PC-3 (cell line): ENCODE data around the gene RAB37. TPM values are rescaled to one million over a fixed set of nuclear protein-coding genes. Genes with fewer than 3 reads are reported as not detected.

Experiments used
- ATAC-seq: fragments of 200-7000 bp; cut with Tn5 transposase; 2 replicates; pipeline ENCODE4 v1.9.1; 2020; ENCODE audit warnings: mild to moderate bottlenecking, moderate library complexity
- BruUV-seq: library from RNA; stranded (reverse); fragments of 400-500 nt; replicated peaks from 2 replicates; lab custom pipeline; 2021; lab: Mats Ljungman, UMichigan
- CTCF ChIA-PET: fragments of 300-600 bp; sonication (Branson Sonifier 250); formaldehyde crosslinking; loops from one replicate; lab custom pipeline; 2022; ENCODE audit warnings: antibody characterized with exemption; lab: Charles Lee
- POLR2A ChIA-PET: fragments of 300-600 bp; sonication (Branson Sonifier 250); formaldehyde crosslinking; loops from one replicate; lab custom pipeline; 2022; ENCODE audit warnings: antibody characterized with exemption; ENCODE audit not compliant: unreplicated experiment; lab: Charles Lee
- DNase-seq: peaks from one replicate; pipeline ENCODE4 v3.0.0-alpha.2; 2015
- H2AFZ ChIP-seq: fragments of 300-600 bp; sonication (generic); 2 replicates; pipeline ENCODE4 v1.6.0; 2016; ENCODE audit warnings: antibody characterized with exemption, low read length
- H3F3A ChIP-seq: fragments of 300-600 bp; sonication (generic); one replicate; pipeline ENCODE4 v1.6.0; 2017; ENCODE audit warnings: antibody characterized with exemption, low read length, control low read depth, mild to moderate bottlenecking; ENCODE audit not compliant: unreplicated experiment
- H3K27ac ChIP-seq: fragments of 300-600 bp; sonication (generic); 2 replicates; pipeline ENCODE4 v1.5.1; 2016; ENCODE audit warnings: mild to moderate bottlenecking, low read length
- H3K27me3 ChIP-seq: fragments of 300-600 bp; sonication (generic); 2 replicates; pipeline ENCODE4 v1.6.1; 2016; ENCODE audit warnings: low read length, mixed read lengths
- H3K36me3 ChIP-seq: fragments of 300-600 bp; sonication (generic); 2 replicates; pipeline ENCODE4 v1.6.1; 2016; ENCODE audit warnings: low read depth, mixed run types, low read length, mixed read lengths
- H3K4me1 ChIP-seq: fragments of 300-600 bp; sonication (generic); 2 replicates; pipeline ENCODE4 v1.5.1; 2016; ENCODE audit warnings: low read length; ENCODE audit not compliant: insufficient read depth
- H3K4me2 ChIP-seq: fragments of 300-600 bp; sonication (generic); 2 replicates; pipeline ENCODE4 v1.6.0; 2016; ENCODE audit warnings: low read length
- H3K4me3 ChIP-seq: fragments of 300-600 bp; sonication (generic); 2 replicates; pipeline ENCODE4 v1.5.1; 2016; ENCODE audit warnings: mild to moderate bottlenecking, low read length, mixed read lengths
- H3K79me2 ChIP-seq: fragments of 300-600 bp; sonication (generic); 2 replicates; pipeline ENCODE4 v1.6.1; 2017; ENCODE audit warnings: low read length, mixed read lengths
- H3K9ac ChIP-seq: fragments of 300-600 bp; sonication (generic); 2 replicates; pipeline ENCODE4 v1.6.0; 2016; ENCODE audit warnings: mild to moderate bottlenecking, low read length
- H3K9me2 ChIP-seq: fragments of 300-600 bp; sonication (generic); replicated peaks from 2 replicates; pipeline ENCODE4 v1.6.1; 2016; ENCODE audit warnings: mixed run types, low read length, mixed read lengths
- H3K9me3 ChIP-seq: fragments of 300-600 bp; sonication (generic); 2 replicates; pipeline ENCODE4 v1.6.1; 2016; ENCODE audit warnings: low read length, mixed read lengths
- H4K20me1 ChIP-seq: fragments of 300-600 bp; sonication (generic); 2 replicates; pipeline ENCODE4 v1.6.1; 2016; ENCODE audit warnings: low read length, mixed read lengths
- EZH2 ChIP-seq: fragments of 300-600 bp; sonication (generic); IDR thresholded peaks from one replicate; pipeline ENCODE4 v1.6.1; 2017; ENCODE audit warnings: antibody characterized with exemption, mild to moderate bottlenecking, low read length; ENCODE audit not compliant: unreplicated experiment
- EZH2phosphoT487 ChIP-seq: fragments of 300-600 bp; sonication (generic); IDR thresholded peaks from 2 replicates; pipeline ENCODE4 v1.6.1; 2018; ENCODE audit warnings: mild to moderate bottlenecking, antibody characterized with exemption, low read length, borderline replicate concordance
- intact Hi-C: fragments of 100-400 bp; cut with micrococcal nuclease; formaldehyde crosslinking; loops from 2 replicates; pipeline ENCODE4 v1.9.0; 2023
- total RNA-seq: library from RNA; depleted of rRNA; stranded (reverse); fragments of >200 nt; gene quantifications from 2 replicates; pipeline ENCODE4 v1.2.3, GENCODE V29; 2014
- TF ChIP-seq, protein P1 (sequence below): fragments of 300-600 bp; sonication (generic); conservative IDR thresholded peaks from 2 replicates; pipeline ENCODE4 v1.5.1; 2017; ENCODE audit warnings: antibody characterized with exemption, low read depth, mild to moderate bottlenecking, low read length

RAB37 gene
- total RNA-seq, 1 experiment from 2014 or later: 0.66 TPM

DNA sequence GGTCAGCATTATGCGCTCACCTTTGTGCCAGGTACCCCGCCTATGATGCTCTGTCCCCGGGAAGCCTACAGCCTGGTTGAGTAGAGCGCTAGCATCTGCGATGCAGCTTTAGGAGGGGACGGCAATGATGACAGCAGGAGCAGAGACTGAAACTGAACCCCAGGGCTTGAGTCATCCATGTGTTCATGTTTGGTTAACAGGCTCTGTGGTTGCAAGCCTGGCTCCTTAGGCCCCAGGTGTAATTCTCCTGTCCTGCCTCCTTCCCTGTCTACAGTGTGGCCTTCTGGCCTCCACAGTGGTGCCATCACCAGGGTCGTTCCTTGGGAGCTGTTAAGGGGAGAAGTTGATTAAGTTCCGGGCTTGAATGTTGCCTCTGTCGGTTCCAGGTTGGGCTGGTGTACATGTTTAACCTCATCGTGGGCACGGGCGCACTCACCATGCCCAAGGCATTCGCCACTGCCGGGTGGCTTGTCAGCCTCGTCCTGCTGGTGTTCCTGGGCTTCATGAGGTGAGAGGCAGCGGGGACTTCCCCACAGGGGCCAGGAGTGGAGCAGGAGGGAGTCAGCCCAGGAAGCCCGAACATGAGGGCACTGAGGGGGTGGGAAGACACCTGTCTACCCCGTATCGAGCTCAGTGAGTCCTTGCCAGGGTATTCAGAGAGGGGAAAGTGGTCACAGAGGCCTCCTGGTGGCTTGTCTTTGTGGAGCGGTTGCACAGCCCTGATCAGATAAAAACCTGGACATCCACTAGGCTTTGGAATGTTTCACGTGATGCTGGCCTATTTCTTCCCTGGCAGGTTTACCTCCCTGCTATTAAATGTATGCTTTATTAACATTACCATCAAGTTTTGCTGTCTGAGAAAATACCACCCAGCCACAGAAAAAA is 48.3 kb downstream of the RAB37 start:
- Histone ChIP-seq H3K79me2 (no peaks in the 10 kb centered on the region), H3K36me3 (no peaks in the 10 kb centered on the region; the same call in 1 of the 2 replicates), H3K27ac (no peak overlapping the region), H2AFZ (no peak overlapping the region), H3K9ac (no peak overlapping the region), H3K27me3 (no peaks in the 10 kb centered on the region), H3K9me2 (no peaks in the 10 kb centered on the region), H4K20me1 (no peaks in the 10 kb centered on the region), H3F3A (no peaks in the 10 kb centered on the region), H3K9me3 (no peaks in the 10 kb centered on the region), H3K4me3 (no peak overlapping the region), H3K4me1 (no peaks in the 10 kb centered on the region), H3K4me2 (no peak overlapping the region)
- ChIA-PET CTCF (interaction anchor here (1.4 kb wide), 1 partner anchor 128 kb away, joined by 6 read pairs; no protein-coding TSS in a partner anchor), POLR2A (no interaction called here)
- intact Hi-C loops: no loop called here
- no TSS peak for BruUV-seq
- DNase-seq (no peak), ATAC-seq (peak; percentile 11; the same call in 1 of the 2 replicates)
- TF ChIP-seq EZH2phosphoT487: no peak
- no peak for TF ChIP-seq EZH2
- TF ChIP-seq, protein P1, sequence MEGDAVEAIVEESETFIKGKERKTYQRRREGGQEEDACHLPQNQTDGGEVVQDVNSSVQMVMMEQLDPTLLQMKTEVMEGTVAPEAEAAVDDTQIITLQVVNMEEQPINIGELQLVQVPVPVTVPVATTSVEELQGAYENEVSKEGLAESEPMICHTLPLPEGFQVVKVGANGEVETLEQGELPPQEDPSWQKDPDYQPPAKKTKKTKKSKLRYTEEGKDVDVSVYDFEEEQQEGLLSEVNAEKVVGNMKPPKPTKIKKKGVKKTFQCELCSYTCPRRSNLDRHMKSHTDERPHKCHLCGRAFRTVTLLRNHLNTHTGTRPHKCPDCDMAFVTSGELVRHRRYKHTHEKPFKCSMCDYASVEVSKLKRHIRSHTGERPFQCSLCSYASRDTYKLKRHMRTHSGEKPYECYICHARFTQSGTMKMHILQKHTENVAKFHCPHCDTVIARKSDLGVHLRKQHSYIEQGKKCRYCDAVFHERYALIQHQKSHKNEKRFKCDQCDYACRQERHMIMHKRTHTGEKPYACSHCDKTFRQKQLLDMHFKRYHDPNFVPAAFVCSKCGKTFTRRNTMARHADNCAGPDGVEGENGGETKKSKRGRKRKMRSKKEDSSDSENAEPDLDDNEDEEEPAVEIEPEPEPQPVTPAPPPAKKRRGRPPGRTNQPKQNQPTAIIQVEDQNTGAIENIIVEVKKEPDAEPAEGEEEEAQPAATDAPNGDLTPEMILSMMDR: 0 out of 2 replicates have a peak, but pooled peaks have one; percentile 24

DNA sequence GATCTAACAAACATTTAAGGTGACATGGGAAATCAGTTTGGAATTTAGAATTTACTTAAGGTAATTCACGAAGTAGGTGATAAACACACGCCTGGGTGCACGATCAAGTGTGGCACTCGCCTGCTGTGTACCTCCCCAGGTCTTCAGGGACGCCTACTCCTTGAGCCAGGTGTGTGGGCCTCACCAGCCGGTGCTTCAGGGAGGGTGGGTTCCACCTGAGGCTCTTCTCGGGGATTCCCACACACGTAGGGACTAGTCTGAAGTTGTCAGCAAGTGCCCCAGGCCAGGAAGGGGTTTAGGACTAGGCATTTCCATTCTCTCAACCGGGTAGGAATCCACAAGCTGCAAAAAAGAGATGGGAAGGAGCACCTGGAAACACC is 48.9 kb downstream of the RAB37 start:
- POLR2A ChIA-PET: no interaction called here
- no peaks in the 10 kb centered on the region for H4K20me1 ChIP-seq
- no peak for TF ChIP-seq EZH2phosphoT487
- no peak for TF ChIP-seq EZH2
- TF ChIP-seq, protein P1: no peak
- no peak for ATAC-seq
- no TSS peak for BruUV-seq
- no peak overlapping the region for H3K27ac ChIP-seq
- no peak overlapping the region for H3K9ac ChIP-seq
- no peak overlapping the region for H3K4me2 ChIP-seq
- no peaks in the 10 kb centered on the region for H3F3A ChIP-seq
- H3K9me2 ChIP-seq: no peaks in the 10 kb centered on the region
- no peaks in the 10 kb centered on the region for H3K27me3 ChIP-seq
- CTCF ChIA-PET: interaction anchor here (1.4 kb wide), 1 partner anchor 128 kb away, joined by 6 read pairs; no protein-coding TSS in a partner anchor
- no peaks in the 10 kb centered on the region for H3K9me3 ChIP-seq
- DNase-seq: no peak
- H3K79me2 ChIP-seq: no peaks in the 10 kb centered on the region
- intact Hi-C loops: no loop called here
- no peaks in the 10 kb centered on the region for H3K4me1 ChIP-seq
- H3K36me3 ChIP-seq: no peaks in the 10 kb centered on the region
- no peak overlapping the region for H3K4me3 ChIP-seq
- no peak overlapping the region for H2AFZ ChIP-seq
